Left forelimb (tissue), 1 donor: ENCODE measurements around the gene CRYL1.

ENCODE experiments used
- DNase-seq: peaks from one replicate; pipeline ENCODE4 v3.0.0-alpha.2; 2018; ENCODE audit warnings: low spot score

The CRYL1 gene

DNA sequence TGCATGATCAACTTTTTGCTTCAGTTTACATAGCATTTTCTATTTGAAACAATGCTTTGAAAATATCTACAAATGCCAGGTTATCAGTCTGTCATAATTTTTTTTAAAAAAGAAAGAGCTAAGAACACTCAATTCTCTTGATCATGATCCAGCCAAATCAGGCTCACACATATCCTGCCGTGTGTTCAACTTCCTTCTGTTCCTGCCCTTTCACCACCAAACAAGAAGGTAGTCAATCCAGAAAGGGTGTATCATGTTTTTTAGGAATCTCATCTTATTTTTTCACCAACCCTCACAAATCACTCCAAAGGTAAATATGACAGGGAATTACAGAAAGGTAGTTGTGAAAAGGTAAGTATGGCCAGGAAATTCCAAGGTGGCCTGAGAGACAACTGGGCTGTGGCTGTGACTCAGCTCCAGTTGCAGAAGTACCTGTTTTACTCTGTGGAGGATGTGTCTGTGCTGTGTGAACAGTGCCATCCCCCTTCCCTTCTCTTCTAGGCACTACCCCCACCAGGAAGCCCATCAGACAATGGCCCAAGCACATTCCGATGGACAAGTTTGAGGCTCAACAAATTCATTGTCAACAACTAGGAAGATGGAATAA lies 154.7 kb downstream of the CRYL1 start:
- DNase-seq, result no peak

DNA sequence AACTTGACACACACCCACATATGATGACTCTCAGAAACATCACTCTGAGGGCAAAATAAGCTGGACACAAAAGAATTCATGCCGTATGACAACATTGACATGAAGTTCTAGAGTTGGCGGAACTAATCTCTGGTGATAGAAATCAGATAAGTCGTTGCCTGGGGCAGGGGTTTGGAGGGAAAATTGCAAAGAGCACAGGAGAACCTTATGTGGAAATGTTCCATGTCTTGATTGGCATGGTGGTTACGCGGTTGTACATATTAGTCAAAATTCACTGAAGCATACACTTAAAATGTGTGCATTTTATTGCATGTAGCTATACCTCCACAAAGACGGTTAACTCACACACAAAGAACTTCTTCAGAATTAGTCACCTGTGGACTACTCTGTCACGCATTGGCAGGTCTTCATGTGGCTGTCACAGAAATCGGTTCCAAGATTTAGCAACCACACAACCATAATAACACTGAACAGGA lies 155.7 kb downstream of the CRYL1 start:
- DNase-seq, result no peak

DNA sequence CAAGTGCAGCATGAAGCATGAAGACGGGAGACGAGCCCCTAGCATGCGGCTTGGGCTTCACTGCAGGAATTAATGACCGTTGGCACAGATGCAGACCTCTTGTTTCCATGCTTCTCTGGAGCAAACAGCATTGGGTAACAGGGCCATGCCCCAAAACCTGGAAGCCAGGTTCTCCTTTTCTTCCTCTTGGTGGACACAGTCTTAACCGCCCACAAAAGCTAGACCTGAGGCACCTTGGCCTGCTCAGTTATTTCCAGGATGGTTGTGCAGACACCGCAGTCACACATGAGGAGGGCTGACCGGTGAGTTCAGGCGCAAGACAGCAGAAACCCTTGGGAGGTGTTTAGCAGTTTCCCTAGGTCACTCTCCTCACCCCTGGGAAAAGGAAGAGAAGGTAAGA lies 159.6 kb downstream of the CRYL1 start:
- no peak for DNase-seq

DNA sequence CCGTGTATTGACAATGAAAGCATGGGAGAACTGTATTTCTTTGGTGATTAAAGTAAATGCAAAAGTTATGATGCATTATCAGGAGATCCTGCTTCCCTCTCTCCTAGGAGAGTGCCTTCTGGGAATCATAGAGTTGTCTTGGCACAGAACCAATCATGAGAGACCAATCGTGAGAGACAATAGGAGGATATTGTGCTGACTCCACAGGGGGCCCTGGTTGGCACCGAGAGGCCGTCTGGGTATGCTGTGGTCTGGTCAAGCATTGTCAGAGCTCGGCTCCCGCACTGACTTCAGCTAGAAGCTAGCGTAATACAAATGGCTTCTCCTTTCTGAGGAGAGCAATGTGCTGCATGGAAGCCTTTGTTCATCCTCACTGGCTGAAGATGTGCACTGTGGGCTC lies 162.1 kb downstream of the CRYL1 start:
- DNase-seq, result no peak

DNA sequence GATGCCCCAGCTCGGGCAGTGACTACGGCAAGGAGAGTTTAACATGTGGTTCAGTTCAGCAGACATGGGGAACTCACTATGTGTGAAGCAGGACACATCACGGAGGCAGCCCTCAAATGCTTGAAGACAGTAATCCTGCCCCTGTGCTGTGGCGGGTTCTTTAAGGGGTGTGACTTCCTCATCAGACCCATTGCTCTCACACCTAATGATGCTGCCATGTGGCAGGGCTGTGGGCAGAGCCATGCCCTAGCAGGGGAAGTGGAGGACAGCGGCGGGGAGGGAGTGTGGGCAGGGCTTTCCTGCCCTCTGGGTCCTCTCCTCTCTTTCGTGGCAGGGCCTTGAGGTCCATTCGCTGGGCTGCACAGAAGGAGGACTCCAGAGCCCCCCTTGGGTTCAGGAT lies 162.5 kb downstream of the CRYL1 start:
- no peak for DNase-seq

DNA sequence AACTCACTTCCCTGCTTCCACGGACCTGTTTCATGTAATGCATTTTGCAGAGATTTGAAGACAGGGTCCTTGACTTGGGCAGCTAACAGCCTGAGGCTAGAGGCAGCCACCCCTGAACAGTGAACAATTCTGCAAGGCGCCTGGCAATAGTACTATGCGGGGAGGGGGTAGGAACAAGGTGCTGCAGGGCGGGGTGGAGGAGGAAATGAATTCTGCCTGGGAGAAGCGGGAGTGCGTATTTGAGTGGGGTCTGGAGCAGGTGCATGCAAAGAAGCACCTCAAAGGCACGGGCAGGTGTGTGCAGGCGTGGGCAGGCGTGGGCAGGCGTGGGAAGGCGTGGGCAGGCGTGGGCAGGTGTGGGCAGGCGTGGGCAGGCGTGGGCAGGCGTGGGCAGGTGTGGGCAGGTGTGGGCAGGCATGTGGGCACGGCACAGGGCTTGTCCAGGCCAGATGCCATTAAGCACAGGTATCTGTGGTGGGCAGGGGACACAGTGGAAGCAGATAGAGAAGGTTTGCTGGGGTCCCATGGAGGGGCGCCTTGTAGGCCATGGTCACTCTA lies 163.1 kb downstream of the CRYL1 start:
- no peak for DNase-seq

DNA sequence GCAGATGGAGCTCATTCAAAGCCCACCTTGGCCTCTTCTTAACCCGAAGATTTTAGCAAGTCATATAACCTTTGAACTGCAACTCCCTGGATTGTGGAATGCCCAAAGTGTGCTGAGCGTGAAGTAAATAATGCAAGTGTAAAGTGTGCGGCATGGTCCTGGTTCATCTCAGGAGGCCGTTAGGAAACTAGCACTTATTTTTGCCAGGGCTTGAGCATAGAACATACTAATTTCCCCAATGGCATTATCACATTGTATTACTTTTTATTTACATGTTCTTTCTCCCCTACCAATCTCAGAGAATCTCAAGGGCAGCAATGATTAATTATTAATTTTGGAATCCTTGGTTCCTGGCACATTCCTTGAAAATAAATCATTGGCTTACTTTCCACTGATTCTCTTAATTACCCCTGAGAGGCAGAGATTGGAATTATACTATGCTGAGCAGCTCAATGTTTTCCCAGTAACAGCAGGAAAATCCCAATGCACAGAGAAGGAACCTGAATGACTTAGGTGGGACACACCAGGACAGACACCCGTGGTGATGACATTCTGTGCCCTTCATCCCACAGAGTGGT lies 164.7 kb downstream of the CRYL1 start:
- no peak for DNase-seq

DNA sequence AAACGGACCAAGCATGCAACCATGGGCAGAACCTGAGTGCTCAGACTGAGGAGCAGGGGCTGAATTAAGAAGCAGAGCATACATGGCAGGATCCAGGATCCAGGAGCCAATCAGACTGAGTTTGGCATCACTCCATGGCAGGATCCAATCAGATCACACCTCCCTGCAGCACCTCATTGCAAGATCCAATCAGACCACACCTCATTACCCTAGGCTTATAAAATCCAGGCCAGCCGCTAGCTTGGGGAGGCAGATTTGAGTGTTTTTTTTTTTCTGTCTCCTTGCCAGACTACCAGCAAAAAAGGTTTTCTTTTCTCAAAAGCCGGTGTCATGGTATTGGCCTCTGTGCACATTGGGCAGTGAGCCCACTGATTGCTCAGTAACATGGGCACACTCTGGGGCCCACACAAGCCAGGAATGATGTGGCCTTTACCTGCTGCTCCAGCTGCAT lies 165.6 kb downstream of the CRYL1 start:
- no peak for DNase-seq

DNA sequence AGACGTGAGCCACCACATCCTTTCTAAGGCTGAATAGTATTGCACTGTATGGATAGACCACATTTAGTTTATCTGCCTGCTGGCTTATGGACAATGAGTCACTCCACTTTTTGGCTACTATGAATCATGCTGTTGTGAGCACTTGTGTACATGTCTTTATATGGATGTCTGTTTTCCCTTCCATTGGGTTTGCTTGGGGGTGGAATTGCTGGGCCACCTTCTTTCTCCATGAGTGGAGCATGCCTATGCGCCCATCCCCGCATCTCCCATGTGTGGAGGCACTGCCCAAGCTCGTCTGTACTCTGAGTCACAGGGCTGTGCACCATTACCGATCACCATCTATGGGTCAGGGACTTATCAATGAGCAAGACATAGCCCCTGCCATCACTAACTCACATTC lies 166.3 kb downstream of the CRYL1 start:
- no peak for DNase-seq

DNA sequence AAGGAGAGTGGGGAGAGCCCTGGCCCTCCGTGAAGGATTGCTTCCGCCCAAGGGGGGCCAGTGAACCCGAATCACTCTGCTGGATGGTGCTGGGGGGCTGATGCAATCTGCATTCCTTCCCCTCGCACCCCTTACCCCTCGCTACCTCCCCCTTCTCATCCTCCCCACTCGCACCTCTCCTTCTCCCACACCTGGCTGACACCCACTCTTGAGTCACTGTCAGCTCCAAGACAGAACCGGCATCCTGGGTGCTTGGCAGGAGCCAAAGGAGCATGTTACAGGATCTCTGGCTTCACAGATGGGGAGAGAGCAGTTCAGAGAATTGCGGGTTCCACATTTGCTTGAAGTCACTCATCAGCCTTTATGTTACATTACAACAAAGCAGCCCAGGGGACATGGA lies 167.6 kb downstream of the CRYL1 start:
- DNase-seq, result no peak

DNA sequence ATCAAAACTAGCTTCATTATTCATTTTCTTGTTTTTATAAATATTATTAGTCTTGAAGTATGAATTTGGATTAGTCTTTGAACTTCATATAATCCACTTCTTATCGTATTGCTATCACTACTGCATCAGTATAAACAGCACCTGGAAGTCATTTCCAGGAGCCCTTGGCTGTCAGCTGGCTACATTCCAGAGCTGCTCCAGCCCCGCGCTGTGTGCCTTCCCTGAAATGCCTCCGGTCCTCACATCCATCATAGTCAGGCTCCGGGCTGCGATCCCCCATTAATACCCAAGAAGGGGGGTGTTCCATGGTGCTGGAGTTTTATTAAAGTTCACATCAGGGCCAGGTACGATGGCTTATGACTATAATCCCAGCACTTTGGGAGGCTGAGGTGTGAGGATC lies 169.2 kb downstream of the CRYL1 start:
- no peak for DNase-seq

DNA sequence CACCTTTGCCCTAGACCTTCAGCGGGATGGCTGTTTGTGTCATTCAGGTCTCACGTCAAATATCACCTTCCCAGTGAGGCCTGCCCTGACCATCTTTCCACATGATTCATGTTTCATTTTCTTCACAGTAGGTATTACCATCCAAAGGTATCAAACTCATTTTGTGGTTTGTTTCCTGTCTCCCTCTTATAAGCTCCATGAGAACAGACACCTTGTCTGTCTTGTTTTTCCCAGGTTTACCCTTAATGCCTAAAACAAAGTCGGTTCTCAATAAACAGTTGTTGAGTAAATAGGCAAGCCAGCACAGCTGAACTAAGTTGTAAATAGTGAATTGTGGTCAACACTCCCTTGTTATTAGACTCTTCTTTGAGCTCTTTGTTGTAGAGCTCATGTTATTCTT lies 170.9 kb downstream of the CRYL1 start:
- DNase-seq, result no peak

DNA sequence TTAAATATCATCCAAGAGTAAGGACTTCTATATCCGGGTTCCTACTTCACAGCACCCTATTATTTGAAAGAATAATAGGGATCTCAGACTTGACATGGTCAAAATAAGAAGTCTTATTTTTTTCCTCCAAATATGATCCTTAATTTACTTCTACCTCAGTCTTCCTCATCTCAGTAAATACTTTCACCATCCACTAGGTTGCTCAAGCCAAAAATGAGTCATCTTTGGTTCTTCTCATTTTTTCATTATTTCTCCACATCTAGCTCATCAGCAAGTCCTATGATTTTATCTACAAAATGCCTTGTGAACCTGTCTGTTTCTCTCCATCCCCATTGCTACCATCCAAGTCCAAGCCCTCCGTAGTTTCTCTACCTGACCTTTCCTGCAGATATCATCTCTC lies 171.7 kb downstream of the CRYL1 start:
- no peak for DNase-seq
